Mucosa of descending colon (tissue), 3 donors: Measurements from ENCODE around the gene MAT2A. TPM values are rescaled to one million over a fixed set of nuclear protein-coding genes. Genes with fewer than 3 reads are reported as not detected.

Experiments
- ATAC-seq: fragments of 200-7000 bp; cut with Tn5 transposase; one replicate; pipeline ENCODE4 v1.9.1; 2020; ENCODE audit warnings: mild to moderate bottlenecking, moderate library complexity
- DNase-seq, 3 donors: peaks; one replicate each; pipeline ENCODE4 v3.0.0-alpha.2; 2020
- H3K36me3 ChIP-seq: fragments of 200-600 bp; one replicate; pipeline ENCODE4 v1.8.0; 2021; ENCODE audit warnings: low read depth, mild to moderate bottlenecking
- H3K4me1 ChIP-seq: fragments of 200-600 bp; one replicate; pipeline ENCODE4 v1.8.0; 2021; ENCODE audit warnings: low read depth, mild to moderate bottlenecking
- H3K4me3 ChIP-seq: fragments of 200-600 bp; one replicate; pipeline ENCODE4 v1.8.0; 2021; ENCODE audit warnings: mild to moderate bottlenecking
- H3K9me3 ChIP-seq: fragments of 200-600 bp; one replicate; pipeline ENCODE4 v1.8.0; 2021; ENCODE audit warnings: mild to moderate bottlenecking
- CTCF ChIP-seq: fragments of 200-600 bp; IDR thresholded peaks from one replicate; pipeline ENCODE4 v1.8.0; 2022; ENCODE audit warnings: antibody characterized with exemption, mild to moderate bottlenecking
- intact Hi-C, 2 donors: fragments of 100-400 bp; cut with DNase I in 1 of 2; cut with micrococcal nuclease in 1 of 2; formaldehyde crosslinking; loops; one replicate each; pipeline versions ENCODE4 v1.11.0 to v1.11.1; 2022; cut with DNase I, micrococcal nuclease
- total RNA-seq, 3 donors: library from RNA; stranded (reverse); fragmentation: NEBNext Ultra II Directional in 2 of 3; extraction: Animal tissue kit (Norgen Biotek cat#: 25700) in 2 of 3; gene quantifications; one replicate each; pipeline versions ENCODE4 v1.2.1 to v1.2.4, GENCODE V29; 2021 to 2023
- donor health status: DM: no; HTN: no; CAD: no; lungs with moderate emphysema.
- donor health status: DM: no; HTN: no; CAD: no.
- donor health status: DM: no; HTN: yes; CAD: no.

The MAT2A gene
- total RNA-seq, 3 donors from 2014 or later = 156 to 229 (median 167) TPM

GRCh38 chr2:85560812-85561279 is 21.9 kb downstream of the MAT2A start:
- ATAC-seq = peak; percentile 28
- no peak for DNase-seq
- H3K4me1 ChIP-seq = peaks cover 7% of the 10 kb centered on the region
- no peaks in the 10 kb centered on the region for H3K36me3 ChIP-seq
- intact Hi-C loops = no loop called here
- peak overlapping the region; percentile 70 for H3K4me3 ChIP-seq
- no peaks in the 10 kb centered on the region for H3K9me3 ChIP-seq
- TF ChIP-seq CTCF = no peak

- H3K36me3 ChIP-seq = no peaks in the 10 kb centered on the region
- peak; percentile 98 for DNase-seq
- peak; percentile 99 for ATAC-seq
- no peak for TF ChIP-seq CTCF
- no peaks in the 10 kb centered on the region for H3K9me3 ChIP-seq
- intact Hi-C loops = no loop called here
- H3K4me3 ChIP-seq = peak within 1 kb of the TSS; percentile 70
- H3K4me1 ChIP-seq = peaks cover 7% of the 10 kb centered on the region
Observed at GRCh38 chr2:85561280-85562212, 22.6 kb downstream of the MAT2A start, which contains the start of gene GGCX. Gene GGCX (minus strand): TSS chr2:85561493. CDS start chr2:85561428, 65 bp downstream.

- no peak overlapping the region for H3K4me3 ChIP-seq
- no peaks in the 10 kb centered on the region for H3K36me3 ChIP-seq
- H3K9me3 ChIP-seq = no peaks in the 10 kb centered on the region
- no peak for TF ChIP-seq CTCF
- H3K4me1 ChIP-seq = peaks cover 7% of the 10 kb centered on the region
- intact Hi-C loops = no loop called here
- ATAC-seq (no peak), DNase-seq (no peak)
Observed at GRCh38 chr2:85564144-85564563, 25.2 kb downstream of the MAT2A start.

GRCh38 chr2:85566265-85566664 is 27.3 kb downstream of the MAT2A start:
- Histone ChIP-seq H3K4me3 (no peak overlapping the region), H3K9me3 (no peaks in the 10 kb centered on the region), H3K4me1 (no peaks in the 10 kb centered on the region), H3K36me3 (no peaks in the 10 kb centered on the region)
- DNase-seq (no peak), ATAC-seq (no peak)
- intact Hi-C loops = no loop called here
- no peak for TF ChIP-seq CTCF

GRCh38 chr2:85575739-85576138 is 36.8 kb downstream of the MAT2A start:
- no peak for ATAC-seq
- Histone ChIP-seq H3K9me3 (no peaks in the 10 kb centered on the region), H3K4me1 (peaks cover 17% of the 10 kb centered on the region), H3K4me3 (no peak overlapping the region), H3K36me3 (no peaks in the 10 kb centered on the region)
- intact Hi-C loops = no loop called here
- no peak for DNase-seq
- TF ChIP-seq CTCF = no peak
